ENCODE measurements around the gene ABCD3.
"Not testable (repeated sequence)": the region's sequence is repeated elsewhere in the genome, so short reads cannot be mapped to it uniquely, and the experiment has no call there.

The ABCD3 gene

DNA sequence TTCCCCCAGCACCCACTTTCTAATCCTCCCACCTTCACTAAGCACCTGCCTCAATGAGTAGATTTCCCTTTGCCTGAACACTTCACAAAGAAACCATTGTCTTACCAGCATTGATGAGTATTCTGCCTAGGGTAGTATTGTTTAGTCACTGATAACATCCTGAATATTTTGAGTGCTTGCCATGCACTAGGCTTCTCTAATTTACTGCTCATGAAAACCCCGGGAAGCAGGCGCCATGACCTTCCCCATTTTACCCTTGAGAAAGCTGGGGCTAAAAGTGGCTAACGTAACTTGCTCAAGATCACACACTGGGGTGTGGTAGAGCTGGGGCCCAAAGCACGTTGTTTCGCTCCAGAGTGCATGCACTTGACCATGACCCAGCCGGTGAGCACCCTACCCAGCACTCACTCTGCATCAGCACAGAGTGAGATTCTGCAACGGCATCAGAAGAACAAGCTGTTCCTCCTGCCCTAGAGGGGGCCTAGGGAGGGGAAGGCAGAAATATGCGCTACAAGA is 133.9 kb downstream of the ABCD3 start:
- FAIRE-seq: no peak

DNA sequence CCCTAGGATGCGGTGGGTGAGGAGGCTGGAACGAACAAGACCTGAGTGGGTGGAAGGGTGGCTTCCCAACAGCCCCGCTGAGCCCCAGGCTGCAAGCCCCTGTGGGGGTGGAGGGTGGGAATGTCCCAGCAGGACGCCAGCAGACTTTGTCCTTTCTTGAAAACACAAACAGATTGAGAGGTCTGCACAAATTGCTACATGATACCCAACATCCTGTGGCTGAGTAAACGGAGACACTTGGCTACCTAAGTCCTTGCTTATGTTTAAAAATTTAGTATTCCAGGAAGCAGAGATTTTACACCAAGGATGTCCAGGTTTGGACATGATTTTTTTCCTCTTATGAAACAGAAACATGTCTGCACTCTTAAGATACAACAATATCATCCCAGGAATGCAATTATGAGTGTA is 135.1 kb downstream of the ABCD3 start:
- no peak for FAIRE-seq

DNA sequence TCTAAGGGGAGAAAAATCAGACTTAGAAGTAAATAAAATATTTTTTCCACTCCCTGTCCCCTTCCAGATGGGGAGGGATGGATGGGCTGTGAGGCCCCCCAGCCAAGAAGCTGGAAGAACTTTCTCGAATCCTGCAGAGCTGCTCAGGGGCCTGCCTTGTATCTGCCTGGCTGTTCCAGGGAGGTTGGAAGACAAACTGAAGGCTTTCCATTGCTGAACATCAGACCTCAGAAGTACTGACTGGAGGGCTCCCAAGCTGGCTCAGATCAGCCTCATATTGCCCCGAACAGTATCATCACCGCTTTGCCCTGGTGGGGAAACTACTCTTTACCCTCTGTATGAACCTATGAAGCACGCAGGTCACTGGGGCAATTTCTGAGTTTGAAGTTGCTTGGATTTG is 135.7 kb downstream of the ABCD3 start:
- FAIRE-seq: no peak

DNA sequence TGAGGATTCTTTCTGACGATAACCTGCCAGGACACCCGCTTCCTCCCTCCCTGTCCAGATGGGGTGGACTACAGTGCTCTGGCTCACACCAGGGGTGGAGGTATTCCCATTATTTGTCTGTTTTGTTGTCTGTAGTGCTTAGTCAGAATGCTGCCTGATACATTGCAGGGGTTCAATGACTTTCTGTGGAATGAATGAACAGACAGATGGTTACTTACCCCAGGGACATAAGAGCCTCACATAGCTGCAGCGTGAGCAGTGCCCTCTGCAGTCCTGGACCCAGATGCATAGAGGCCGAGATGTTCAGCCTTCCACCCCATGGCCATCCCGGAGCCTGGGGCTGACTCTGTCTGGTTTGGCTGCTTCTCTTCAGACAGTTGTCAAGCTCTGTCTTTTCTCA is 136.4 kb downstream of the ABCD3 start:
- FAIRE-seq: no peak

DNA sequence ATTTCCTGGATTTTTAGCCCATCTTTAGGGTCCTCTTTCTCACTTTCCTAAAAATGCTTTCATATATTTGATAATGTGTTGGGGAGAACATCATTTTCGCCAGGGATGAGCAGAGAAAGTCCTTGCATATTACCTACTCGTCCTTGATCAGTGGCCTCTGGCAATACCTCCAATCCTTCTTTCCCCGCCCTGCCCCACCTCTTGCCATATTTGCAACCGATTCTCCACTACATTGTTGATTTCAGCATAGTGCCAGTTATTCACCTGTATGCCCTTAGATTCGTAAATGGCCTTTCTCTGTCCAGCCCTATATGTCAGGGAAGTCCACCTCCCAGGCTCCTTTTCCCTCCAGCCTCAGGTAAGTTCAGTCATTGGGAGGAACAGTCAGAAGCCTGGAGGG is 136.9 kb downstream of the ABCD3 start:
- FAIRE-seq: no peak

DNA sequence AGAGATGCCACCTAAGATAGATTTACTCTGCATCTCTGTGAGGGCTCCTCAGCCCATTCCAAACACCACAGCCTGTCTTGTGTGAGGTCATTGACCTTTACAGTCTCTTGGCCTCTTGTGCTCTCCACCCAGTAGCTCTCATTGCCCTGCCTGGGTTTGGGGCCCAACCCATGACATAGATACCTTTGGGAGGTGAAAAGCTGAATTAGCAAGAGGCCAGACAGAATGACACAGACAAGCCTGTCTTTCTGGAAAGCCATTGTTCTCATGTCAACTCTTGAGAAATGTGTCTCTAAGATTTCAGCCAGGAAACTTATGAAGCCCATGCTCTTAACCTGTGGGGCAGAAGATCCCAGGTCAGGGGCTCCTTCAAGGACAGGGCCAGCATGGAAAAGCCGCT is 141.7 kb downstream of the ABCD3 start:
- FAIRE-seq: no peak

DNA sequence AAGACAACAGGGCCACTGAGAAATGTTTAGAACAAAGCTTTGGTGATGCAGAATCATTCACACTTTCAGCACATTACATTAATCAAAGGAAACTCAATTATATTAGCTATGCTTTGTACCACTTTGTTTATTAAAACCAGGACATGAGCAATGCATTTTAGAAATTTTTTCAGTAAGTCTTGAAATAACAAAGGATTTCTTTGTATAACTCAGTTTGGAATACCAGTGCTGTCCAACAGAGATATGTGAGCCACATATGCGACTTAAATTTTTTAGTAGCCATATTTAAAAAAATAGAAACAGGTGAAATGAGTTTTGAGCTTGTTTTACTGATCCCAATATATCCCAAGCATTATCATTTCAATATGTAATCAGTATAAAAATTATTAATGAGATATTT is 142.1 kb downstream of the ABCD3 start:
- no peak for FAIRE-seq

DNA sequence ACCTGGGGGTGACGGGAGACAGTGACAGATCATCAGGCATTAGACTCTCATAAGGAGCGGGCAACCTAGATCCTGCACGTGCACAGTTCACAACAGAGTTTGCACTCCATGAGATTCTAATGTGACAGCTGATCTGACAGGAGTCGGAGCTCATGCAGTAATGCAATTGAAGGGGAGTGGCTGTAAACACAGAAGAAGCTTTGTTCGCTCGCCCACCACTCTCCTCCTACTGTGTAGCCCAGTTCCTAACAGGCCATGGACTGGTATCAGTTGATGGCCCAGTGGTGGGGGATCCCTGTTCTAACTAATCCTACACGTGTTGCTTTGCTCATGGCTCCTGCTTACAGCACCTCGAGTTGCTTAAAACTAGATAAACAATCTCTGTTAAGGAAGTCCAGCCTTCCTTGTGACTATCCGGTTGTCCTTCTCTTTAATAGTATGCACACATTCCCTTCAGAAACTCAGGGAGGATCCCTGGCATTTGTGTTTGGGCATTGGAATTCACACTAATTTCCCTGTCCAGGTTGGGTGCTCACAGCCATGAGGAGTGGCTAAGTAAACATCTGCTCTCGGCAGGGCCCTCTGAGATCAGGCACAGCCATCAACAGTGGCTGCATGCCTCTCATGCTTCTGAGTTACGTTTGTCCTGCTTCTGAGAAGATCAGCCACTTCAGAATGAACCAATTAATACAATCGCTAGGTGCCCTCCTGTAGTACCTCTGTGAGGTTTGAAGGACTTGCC is 144.5 kb downstream of the ABCD3 start:
- no peak for FAIRE-seq

DNA sequence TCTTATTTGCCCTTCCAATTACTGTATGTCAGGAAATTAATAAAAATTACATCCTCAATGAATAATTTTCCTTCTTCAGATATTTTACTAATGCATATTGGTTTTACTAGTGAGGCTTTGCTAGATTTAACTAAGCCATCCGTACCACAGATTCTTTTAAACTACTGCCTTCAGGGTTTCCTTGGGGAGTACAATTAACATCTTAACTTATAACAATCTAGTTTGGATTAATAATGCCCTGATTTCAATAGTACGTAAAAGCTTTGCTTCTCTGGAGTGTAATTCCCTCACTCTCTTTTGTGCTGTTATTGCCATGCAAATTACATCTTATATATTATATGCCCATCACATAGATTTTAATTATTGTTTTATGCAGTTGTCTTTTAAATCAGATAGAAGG is 147.7 kb downstream of the ABCD3 start:
- FAIRE-seq: no peak

DNA sequence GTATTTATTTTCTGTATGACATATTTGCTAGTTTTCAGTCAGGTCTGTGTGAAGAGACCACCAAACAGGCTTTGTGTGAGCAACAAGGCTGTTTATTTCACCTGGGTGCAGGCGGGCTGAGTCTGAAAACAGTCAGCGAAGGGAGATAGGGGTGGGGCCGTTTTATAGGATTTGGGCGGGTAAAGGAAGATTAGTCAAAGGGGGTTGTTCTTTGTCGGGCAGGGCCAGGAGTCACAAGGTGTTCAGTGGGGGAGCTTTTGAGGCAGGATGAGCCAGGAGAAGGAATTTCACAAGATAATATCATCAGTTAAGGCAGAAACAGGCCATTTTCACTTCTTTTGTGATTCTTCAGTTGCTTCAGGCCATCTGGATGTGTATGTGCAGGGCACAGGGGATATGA is 148.2 kb downstream of the ABCD3 start:
- not testable (repeated sequence) for FAIRE-seq

DNA sequence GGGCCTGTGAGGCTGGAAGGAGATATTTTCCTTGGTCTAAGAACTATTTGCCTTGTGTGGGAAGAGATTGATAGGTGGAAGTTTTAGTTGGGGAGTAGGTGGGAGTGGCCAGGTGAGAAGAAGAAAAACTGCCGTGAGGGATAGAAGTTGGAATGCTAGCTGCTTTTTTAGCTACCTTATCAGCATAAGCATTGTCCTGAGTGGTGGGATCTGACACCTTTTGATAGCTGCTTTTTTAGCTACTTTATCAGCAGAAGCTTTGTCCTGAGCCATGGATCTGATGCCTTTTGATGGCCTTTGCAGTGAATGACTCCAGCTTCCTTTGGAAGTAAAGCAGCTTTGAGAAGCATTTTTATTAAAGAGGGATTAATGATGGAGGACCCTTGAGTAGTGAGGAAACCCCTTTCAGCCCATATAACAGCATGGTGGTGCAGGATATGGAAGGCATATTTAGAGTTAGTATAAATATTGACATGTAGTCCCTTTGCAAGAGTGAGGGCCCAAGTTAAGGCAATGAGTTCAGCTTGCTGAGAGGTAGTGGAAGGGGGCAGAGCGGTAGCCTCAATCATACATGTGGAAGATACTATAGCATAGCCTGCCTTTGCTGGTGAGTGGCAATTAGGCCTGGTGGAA is 149.9 kb downstream of the ABCD3 start:
- not testable (repeated sequence) for FAIRE-seq

All from G401.6 (cell line).